ENCODE data around the gene EMC10.

DNA sequence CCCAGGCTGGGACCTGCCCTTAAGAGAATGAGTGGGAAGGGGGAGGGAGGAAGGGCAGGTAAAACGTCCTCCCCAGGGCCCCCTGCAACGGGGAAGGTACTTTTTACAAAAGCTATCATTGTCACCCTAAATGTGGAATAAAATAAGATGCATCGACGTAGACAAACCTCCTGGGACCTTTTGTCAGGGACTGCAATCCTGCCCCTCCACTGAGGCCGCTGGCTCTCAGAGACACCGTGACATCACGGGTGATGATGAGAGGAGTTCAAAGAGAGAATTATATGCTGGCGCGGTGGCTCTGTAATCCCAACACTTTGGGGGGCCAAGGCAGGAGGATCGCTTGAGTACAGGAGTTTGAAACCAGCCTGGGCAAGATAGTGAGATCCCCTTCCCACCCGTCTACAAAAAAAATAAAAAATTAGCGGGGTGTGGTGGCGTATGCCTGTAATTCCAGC, 45.4 kb upstream of the EMC10 start:
- no peak for TF ChIP-seq POLR2A (IDR thresholded peaks at IDR 0.05)
- no peak for TF ChIP-seq CTCF (IDR thresholded peaks at IDR 0.05)

Measured in thyroid gland (tissue), 4 donors.